HG02938 (cell line): Measurements from ENCODE around the gene KCNA10.

Experiments used
- ATAC-seq: cut with Tn5 transposase; IDR thresholded peaks from one replicate; pipeline ENCODE4 v1.9.1; 2021; ENCODE audit warnings: mild to moderate bottlenecking, moderate library complexity; ENCODE audit not compliant: unreplicated experiment

KCNA10 gene

GRCh38 chr1:110519125-110519810 lies at the start of gene KCNA10:
Gene KCNA10 (minus strand): TSS chr1:110519175. CDS start chr1:110518787, 388 bp downstream.
- no peak for ATAC-seq

GRCh38 chr1:110566836-110567235 lies 47.9 kb upstream of the KCNA10 start:
- ATAC-seq: no peak

GRCh38 chr1:110565565-110565964 lies 46.6 kb upstream of the KCNA10 start:
- no peak for ATAC-seq

GRCh38 chr1:110563089-110563488 lies 44.1 kb upstream of the KCNA10 start:
- no peak for ATAC-seq

- ATAC-seq: no peak
Measured at GRCh38 chr1:110561596-110561995, 42.6 kb upstream of the KCNA10 start.

- no peak for ATAC-seq
Measured at GRCh38 chr1:110559157-110559556, 40.2 kb upstream of the KCNA10 start.

- no peak for ATAC-seq
Measured at GRCh38 chr1:110557481-110557880, 38.5 kb upstream of the KCNA10 start.

- no peak for ATAC-seq
Measured at GRCh38 chr1:110556471-110556807, 37.5 kb upstream of the KCNA10 start.

- ATAC-seq: no peak
Measured at GRCh38 chr1:110555807-110556470, 37.0 kb upstream of the KCNA10 start.

- ATAC-seq: no peak
Measured at GRCh38 chr1:110554871-110555801, 36.2 kb upstream of the KCNA10 start.

GRCh38 chr1:110551278-110551809 lies 32.4 kb upstream of the KCNA10 start:
- no peak for ATAC-seq

- no peak for ATAC-seq
Measured at GRCh38 chr1:110549831-110550230, 30.9 kb upstream of the KCNA10 start.

GRCh38 chr1:110548381-110548780 lies 29.4 kb upstream of the KCNA10 start:
- no peak for ATAC-seq

- ATAC-seq: no peak
Measured at GRCh38 chr1:110547017-110547416, 28.0 kb upstream of the KCNA10 start.

GRCh38 chr1:110545492-110545891 lies 26.5 kb upstream of the KCNA10 start:
- no peak for ATAC-seq

GRCh38 chr1:110544753-110545152 lies 25.8 kb upstream of the KCNA10 start:
- no peak for ATAC-seq

- ATAC-seq: no peak
Measured at GRCh38 chr1:110542725-110543124, 23.8 kb upstream of the KCNA10 start.

GRCh38 chr1:110541906-110542395 lies 23.0 kb upstream of the KCNA10 start:
- no peak for ATAC-seq

GRCh38 chr1:110540891-110541685 lies 22.1 kb upstream of the KCNA10 start:
- ATAC-seq: no peak

- ATAC-seq: no peak
Measured at GRCh38 chr1:110538921-110539320, 19.9 kb upstream of the KCNA10 start.
